H9 (cell line): ENCODE data around the gene IGFBP5. TPM values are rescaled to one million over a fixed set of nuclear protein-coding genes. Genes with fewer than 3 reads are reported as not detected.

ENCODE experiments used
- DNase-seq: peaks from one replicate; pipeline ENCODE4 v3.0.0-alpha.2; 2017
- H2AFZ ChIP-seq: one replicate; pipeline ENCODE4 v1.6.1; 2013; ENCODE audit warnings: mild to moderate bottlenecking, low read length, control low read depth, moderate library complexity
- H2AK5ac ChIP-seq: 2 replicates; pipeline ENCODE4 v1.6.1; 2013; ENCODE audit warnings: low read length, control low read depth, mixed read lengths; ENCODE audit not compliant: insufficient read length
- H2BK120ac ChIP-seq: one replicate; pipeline ENCODE4 v1.6.1; 2013; ENCODE audit warnings: low read depth, mild to moderate bottlenecking, low read length, control low read depth, inconsistent platforms; ENCODE audit not compliant: poor library complexity, severe bottlenecking
- H2BK12ac ChIP-seq: 2 replicates; pipeline ENCODE4 v1.6.1; 2013; ENCODE audit warnings: low read length, control low read depth, mixed read lengths, low read depth; ENCODE audit not compliant: insufficient read length
- H2BK15ac ChIP-seq: 2 replicates; pipeline ENCODE4 v1.6.1; 2013; ENCODE audit warnings: low read depth, low read length, control low read depth
- H2BK20ac ChIP-seq: one replicate; pipeline ENCODE4 v1.6.1; 2013; ENCODE audit warnings: low read depth, mild to moderate bottlenecking, low read length, control low read depth, inconsistent platforms; ENCODE audit not compliant: poor library complexity, severe bottlenecking
- H2BK5ac ChIP-seq: 2 replicates; pipeline ENCODE4 v1.6.1; 2013; ENCODE audit warnings: low read length, control low read depth, mixed read lengths; ENCODE audit not compliant: insufficient read length
- H3K14ac ChIP-seq: 2 replicates; pipeline ENCODE4 v1.6.1; 2013; ENCODE audit warnings: low read length, control low read depth; ENCODE audit not compliant: insufficient read depth
- H3K18ac ChIP-seq: 2 replicates; pipeline ENCODE4 v1.6.1; 2013; ENCODE audit warnings: low read depth, mild to moderate bottlenecking, mixed read lengths, low read length, control low read depth; ENCODE audit not compliant: insufficient read length
- H3K23ac ChIP-seq: 2 replicates; pipeline ENCODE4 v1.6.1; 2013; ENCODE audit warnings: low read length, control low read depth, mixed read lengths, low read depth; ENCODE audit not compliant: insufficient read length
- H3K23me2 ChIP-seq: 2 replicates; pipeline ENCODE4 v1.6.1; 2013; ENCODE audit warnings: low read depth, mild to moderate bottlenecking, mixed read lengths, low read length, control low read depth; ENCODE audit not compliant: insufficient read length, poor library complexity, severe bottlenecking
- H3K27ac ChIP-seq: 2 replicates; pipeline ENCODE4 v1.5.1; 2013; ENCODE audit warnings: low read length, control low read depth, mixed read lengths, low read depth; ENCODE audit not compliant: insufficient read length
- H3K27me3 ChIP-seq: 2 replicates; pipeline ENCODE4 v1.6.1; 2013; ENCODE audit warnings: low read length, control low read depth, inconsistent platforms; ENCODE audit not compliant: insufficient read depth
- H3K4ac ChIP-seq: 2 replicates; pipeline ENCODE4 v1.6.1; 2013; ENCODE audit warnings: low read depth, mild to moderate bottlenecking, control low read depth, inconsistent platforms, low read length, moderate library complexity
- H3K4me1 ChIP-seq: 2 replicates; pipeline ENCODE4 v1.6.1; 2013; ENCODE audit warnings: low read length, control low read depth, inconsistent platforms; ENCODE audit not compliant: insufficient read depth
- H3K4me2 ChIP-seq: 2 replicates; pipeline ENCODE4 v1.6.1; 2013; ENCODE audit warnings: low read length, control low read depth, mixed read lengths; ENCODE audit not compliant: insufficient read length, insufficient read depth
- H3K56ac ChIP-seq: 2 replicates; pipeline ENCODE4 v1.6.1; 2013; ENCODE audit warnings: low read depth, mild to moderate bottlenecking, mixed read lengths, low read length, control low read depth; ENCODE audit not compliant: insufficient read length
- H3K79me1 ChIP-seq: 2 replicates; pipeline ENCODE4 v1.6.1; 2013; ENCODE audit warnings: low read depth, mild to moderate bottlenecking, moderate library complexity, low read length, control low read depth, inconsistent platforms; ENCODE audit not compliant: insufficient read depth, poor library complexity, severe bottlenecking
- H3K79me2 ChIP-seq: 2 replicates; pipeline ENCODE4 v1.6.1; 2013; ENCODE audit warnings: low read length, control low read depth, inconsistent platforms; ENCODE audit not compliant: insufficient read depth
- H3K9ac ChIP-seq: 2 replicates; pipeline ENCODE4 v1.6.1; 2013; ENCODE audit warnings: low read length, control low read depth, mixed read lengths; ENCODE audit not compliant: insufficient read length; ENCODE audit errors: extremely low read depth
- H3K9me3 ChIP-seq: one replicate; pipeline ENCODE4 v1.6.1; 2013; ENCODE audit warnings: low read depth, low read length, inconsistent platforms; ENCODE audit not compliant: control insufficient read depth
- H3T11ph ChIP-seq: one replicate; pipeline ENCODE4 v1.6.1; 2013; ENCODE audit warnings: mild to moderate bottlenecking, low read length, control low read depth, inconsistent platforms
- H4K20me1 ChIP-seq: one replicate; pipeline ENCODE4 v1.6.1; 2013; ENCODE audit not compliant: control insufficient read depth, insufficient read length, insufficient read depth
- H4K5ac ChIP-seq: 2 replicates; pipeline ENCODE4 v1.6.1; 2013; ENCODE audit warnings: low read depth, mild to moderate bottlenecking, mixed read lengths, low read length, control low read depth; ENCODE audit not compliant: insufficient read length
- H4K8ac ChIP-seq: replicated peaks from 2 replicates; pipeline ENCODE4 v1.6.1; 2013; ENCODE audit warnings: low read length, control low read depth, mixed read lengths, low read depth; ENCODE audit not compliant: insufficient read length
- H4K91ac ChIP-seq: 2 replicates; pipeline ENCODE4 v1.6.1; 2013; ENCODE audit warnings: low read depth, mild to moderate bottlenecking, moderate library complexity, mixed read lengths, low read length, control low read depth; ENCODE audit not compliant: insufficient read length
- H3K27ac Mint-ChIP-seq, 3 experiments: 2 replicates in 2 of 3; 3 replicates in 1 of 3; pipeline ENCODE4 v1.8.0; 2020 to 2021; ENCODE audit warnings: mixed read lengths in 3 of 3, mild to moderate bottlenecking in 1 of 3, moderate library complexity in 1 of 3
- H3K27me3 Mint-ChIP-seq: 2 replicates; pipeline ENCODE4 v1.8.0; 2021; ENCODE audit warnings: low read depth, mild to moderate bottlenecking, moderate library complexity, mixed read lengths
- H3K36me3 Mint-ChIP-seq, 3 experiments: 2 replicates in 2 of 3; 3 replicates in 1 of 3; pipeline ENCODE4 v1.8.0; 2020 to 2021; ENCODE audit warnings: low read depth in 3 of 3, mixed read lengths in 3 of 3; ENCODE audit not compliant: insufficient read depth in 1 of 3
- H3K4me1 Mint-ChIP-seq, 2 experiments: 2 replicates each; pipeline ENCODE4 v1.8.0; 2020; ENCODE audit warnings: mixed read lengths in 2 of 2
- H3K4me3 Mint-ChIP-seq, 2 experiments: 2 replicates in 1 of 2; 3 replicates in 1 of 2; pipeline ENCODE4 v1.8.0; 2020 to 2021; ENCODE audit warnings: mild to moderate bottlenecking in 2 of 2, mixed read lengths in 2 of 2, moderate library complexity in 1 of 2
- H3K9me3 Mint-ChIP-seq, 2 experiments: 2 replicates in 1 of 2; 3 replicates in 1 of 2; pipeline ENCODE4 v1.8.0; 2020; ENCODE audit warnings: mild to moderate bottlenecking in 2 of 2, mixed read lengths in 2 of 2, moderate library complexity in 1 of 2
- CTCF ChIP-seq: fragments of 200-600 bp; sonication (generic); conservative IDR thresholded peaks from 3 replicates; pipeline ENCODE4 v1.8.0; 2021; ENCODE audit warnings: antibody characterized with exemption, mild to moderate bottlenecking
- WGBS: extraction: QIAGEN DNeasy Blood & Tissue Kit; methylation state at CpG from one replicate; pipeline ENCODE4 v1.1.7; 2013; ENCODE audit warnings: missing lambda C conversion rate, low lambda C conversion rate, mixed read lengths; ENCODE audit not compliant: insufficient read length; ENCODE audit errors: extremely low coverage; 5-methylcytosine and 5-hydroxymethylcytosine counted together
- total RNA-seq: library from RNA; stranded (reverse); gene quantifications from 2 replicates; pipeline ENCODE4 v1.2.1, GENCODE V29; 2021

IGFBP5 gene
- total RNA-seq, 1 experiment from 2014 or later = 0.90 TPM

- WGBS = no CpG with 5 or more reads among the region's 8 CpGs
- Histone ChIP-seq H3K9me3 (no peaks in the 10 kb centered on the region), H4K5ac (no peak overlapping the region), H2BK5ac (no peak overlapping the region), H3K4me1 (no peaks in the 10 kb centered on the region; the same call in 1 of the 2 replicates), H3K14ac (no peak overlapping the region), H3K79me2 (no peaks in the 10 kb centered on the region), H3K56ac (no peak overlapping the region), H3K9ac (no peak overlapping the region), H3K27me3 (no peaks in the 10 kb centered on the region), H2BK20ac (no peak overlapping the region), H2BK120ac (no peak overlapping the region), H3K18ac (no peak overlapping the region), H3T11ph (no peak overlapping the region), H2BK12ac (no peak overlapping the region), H4K20me1 (no peaks in the 10 kb centered on the region), H3K23ac (no peak overlapping the region), H2BK15ac (no peak overlapping the region), H3K27ac (no peak overlapping the region), H3K4me2 (no peak overlapping the region), H3K4ac (no peak overlapping the region), H4K91ac (no peak overlapping the region), H3K79me1 (no peaks in the 10 kb centered on the region), H3K23me2 (no peaks in the 10 kb centered on the region), H4K8ac (no peak overlapping the region), H2AFZ (no peak overlapping the region), H2AK5ac (no peak overlapping the region)
- Mint-ChIP-seq H3K27me3 (peaks cover 3% of the 10 kb centered on the region), H3K27ac (no peak overlapping the region), H3K4me1 (no peaks in the 10 kb centered on the region), H3K4me3 (no peak overlapping the region), H3K36me3 (no peaks in the 10 kb centered on the region), H3K9me3 (peaks cover 0 to 4% of the 10 kb centered on the region in 2 experiments; a peak in 3 of 5 replicates)
- TF ChIP-seq CTCF = no peak
- no peak for DNase-seq
Measured at GRCh38 chr2:216711348-216711747, 16.0 kb upstream of the IGFBP5 start.
